ENCODE data around the gene SRRM1.
"Not testable (repeated sequence)": the region's sequence is repeated elsewhere in the genome, so short reads cannot be mapped to it uniquely, and the experiment has no call there.

SRRM1 gene

GRCh38 chr1:24717887-24718650, 75.0 kb downstream of the SRRM1 start:
- DNase-seq, result no peak

DNA sequence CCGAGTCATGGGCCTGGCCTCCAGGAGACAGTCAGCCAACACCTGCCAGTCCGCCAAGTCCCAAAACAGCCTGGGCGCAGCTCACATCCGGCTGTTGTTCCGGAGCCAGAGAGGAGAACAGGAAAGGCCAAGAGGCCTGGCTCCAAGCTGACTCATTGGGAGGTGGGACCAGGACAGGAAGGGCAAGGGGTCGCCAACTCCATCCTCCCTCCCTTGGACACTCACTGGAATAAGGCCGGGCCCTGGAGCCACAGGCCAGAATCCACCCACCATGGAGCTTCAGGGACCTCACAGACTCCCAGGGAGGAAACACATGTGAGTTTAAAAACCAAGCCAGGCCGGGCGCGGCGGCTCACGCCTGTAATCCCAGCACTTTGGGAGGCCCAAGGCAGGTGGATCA, 77.0 kb downstream of the SRRM1 start:
- DNase-seq, result no peak

- DNase-seq, result no peak
Measured at GRCh38 chr1:24721533-24721932, 78.4 kb downstream of the SRRM1 start.

- DNase-seq, result not testable (repeated sequence)
Measured at GRCh38 chr1:24722073-24723035, 79.3 kb downstream of the SRRM1 start.
